HG03565 (cell line): ENCODE results near the gene EHD4.
A peak's percentile ranks its signal among the peaks of the same experiment; 100 is the strongest.

ENCODE experiments used
- ATAC-seq: cut with Tn5 transposase; IDR thresholded peaks from one replicate; pipeline ENCODE4 v1.9.1; 2021; ENCODE audit warnings: mild to moderate bottlenecking, moderate library complexity; ENCODE audit not compliant: unreplicated experiment

Gene EHD4

GRCh38 chr15:41972253-41973242 is at the start of gene EHD4:
EHD4 (minus strand) TSS chr15:41972557; CDS start chr15:41972494, 63 bp downstream.
- ATAC-seq = peak; percentile 79

GRCh38 chr15:42021593-42021992 is 49.2 kb upstream of the EHD4 start:
- ATAC-seq = no peak

GRCh38 chr15:42020713-42021273 is 48.4 kb upstream of the EHD4 start, which contains the start of gene PLA2G4E:
PLA2G4E (minus strand) TSS chr15:42021042; CDS start chr15:42021030, 12 bp downstream.
- no peak for ATAC-seq

- no peak for ATAC-seq
Observed at GRCh38 chr15:42018306-42019224, 46.2 kb upstream of the EHD4 start.

GRCh38 chr15:42016971-42017370 is 44.6 kb upstream of the EHD4 start:
- no peak for ATAC-seq

GRCh38 chr15:42014406-42014805 is 42.0 kb upstream of the EHD4 start:
- ATAC-seq = no peak

- no peak for ATAC-seq
Observed at GRCh38 chr15:42012928-42013482, 40.6 kb upstream of the EHD4 start.

- no peak for ATAC-seq
Observed at GRCh38 chr15:42012241-42012640, 39.9 kb upstream of the EHD4 start.

GRCh38 chr15:42011074-42011473 is 38.7 kb upstream of the EHD4 start:
- no peak for ATAC-seq

- no peak for ATAC-seq
Observed at GRCh38 chr15:42010434-42010833, 38.1 kb upstream of the EHD4 start.

- no peak for ATAC-seq
Observed at GRCh38 chr15:42009474-42009873, 37.1 kb upstream of the EHD4 start.

- no peak for ATAC-seq
Observed at GRCh38 chr15:42009022-42009421, 36.7 kb upstream of the EHD4 start.

- no peak for ATAC-seq
Observed at GRCh38 chr15:42007386-42007785, 35.0 kb upstream of the EHD4 start.

- ATAC-seq = no peak
Observed at GRCh38 chr15:42002333-42002732, 30.0 kb upstream of the EHD4 start.

GRCh38 chr15:42001236-42001635 is 28.9 kb upstream of the EHD4 start:
- ATAC-seq = no peak

GRCh38 chr15:41999290-42000285 is 27.2 kb upstream of the EHD4 start:
- no peak for ATAC-seq

GRCh38 chr15:41997845-41998244 is 25.5 kb upstream of the EHD4 start:
- no peak for ATAC-seq

GRCh38 chr15:41996921-41997592 is 24.7 kb upstream of the EHD4 start:
- no peak for ATAC-seq

- no peak for ATAC-seq
Observed at GRCh38 chr15:41996376-41996775, 24.0 kb upstream of the EHD4 start.
